Measurements from ENCODE around the gene KCTD20.
"Not testable (repeated sequence)": the region's sequence is repeated elsewhere in the genome, so short reads cannot be mapped to it uniquely, and the experiment has no call there.

The KCTD20 gene

GRCh38 chr6:36442671-36443470 lies at the start of gene KCTD20, which contains the start of gene PXT1:
Gene KCTD20, plus strand, starts transcription at chr6:36443000. Its CDS starts 27,098 bp downstream, at chr6:36470098.
Gene PXT1, minus strand, starts transcription at chr6:36442854. Its CDS starts 16,772 bp downstream, at chr6:36426082.
- DNase-seq: peak; percentile 39 to 91 (median 78)

- DNase-seq: no peak
Measured at GRCh38 chr6:36399970-36400369, 42.8 kb upstream of the KCTD20 start.

GRCh38 chr6:36402481-36402880 lies 40.3 kb upstream of the KCTD20 start:
- no peak for DNase-seq

GRCh38 chr6:36404164-36404563 lies 38.6 kb upstream of the KCTD20 start:
- DNase-seq: no peak

GRCh38 chr6:36409718-36410117 lies 33.1 kb upstream of the KCTD20 start:
- DNase-seq: not testable (repeated sequence)

- no peak for DNase-seq
Measured at GRCh38 chr6:36413489-36414480, 29.0 kb upstream of the KCTD20 start.

- DNase-seq: no peak
Measured at GRCh38 chr6:36414481-36414880, 28.3 kb upstream of the KCTD20 start.

- no peak for DNase-seq
Measured at GRCh38 chr6:36418558-36418957, 24.2 kb upstream of the KCTD20 start.

GRCh38 chr6:36419310-36419709 lies 23.5 kb upstream of the KCTD20 start:
- no peak for DNase-seq

- DNase-seq: no peak
Measured at GRCh38 chr6:36422714-36423100, 20.1 kb upstream of the KCTD20 start.

- DNase-seq: peak; percentile 78 to 98 (median 96)
Measured at GRCh38 chr6:36423101-36423824, 19.5 kb upstream of the KCTD20 start.

- DNase-seq: no peak
Measured at GRCh38 chr6:36426622-36427021, 16.2 kb upstream of the KCTD20 start.

- DNase-seq: no peak
Measured at GRCh38 chr6:36428911-36429310, 13.9 kb upstream of the KCTD20 start.

GRCh38 chr6:36430351-36430750 lies 12.4 kb upstream of the KCTD20 start:
- no peak for DNase-seq

- DNase-seq: no peak
Measured at GRCh38 chr6:36431197-36431596, 11.6 kb upstream of the KCTD20 start.

- DNase-seq: no peak
Measured at GRCh38 chr6:36432151-36432671, 10.6 kb upstream of the KCTD20 start.

- DNase-seq: no peak
Measured at GRCh38 chr6:36436466-36436865, 6.3 kb upstream of the KCTD20 start.

- DNase-seq: peak; percentile 5 to 92 (median 72)
Measured at GRCh38 chr6:36441307-36441894, 1.4 kb upstream of the KCTD20 start.

GRCh38 chr6:36442103-36442670 lies 613 bp upstream of the KCTD20 start:
- DNase-seq: peak in 1 of 58 donors; percentile 0

Measured in anterior cingulate cortex (tissue), 58 donors.